ENCODE results near the gene COMMD2.

- TF ChIP-seq CTCF (IDR thresholded peaks at IDR 0.05) (no peak), POLR2A (IDR thresholded peaks at IDR 0.05) (no peak)
Measured at GRCh38 chr3:149706905-149707304, 45.4 kb downstream of the COMMD2 start.
